ENCODE results near the gene NUDCD3.
"Not testable (repeated sequence)": the region's sequence is repeated elsewhere in the genome, so short reads cannot be mapped to it uniquely, and the experiment has no call there.

Gene NUDCD3

DNA sequence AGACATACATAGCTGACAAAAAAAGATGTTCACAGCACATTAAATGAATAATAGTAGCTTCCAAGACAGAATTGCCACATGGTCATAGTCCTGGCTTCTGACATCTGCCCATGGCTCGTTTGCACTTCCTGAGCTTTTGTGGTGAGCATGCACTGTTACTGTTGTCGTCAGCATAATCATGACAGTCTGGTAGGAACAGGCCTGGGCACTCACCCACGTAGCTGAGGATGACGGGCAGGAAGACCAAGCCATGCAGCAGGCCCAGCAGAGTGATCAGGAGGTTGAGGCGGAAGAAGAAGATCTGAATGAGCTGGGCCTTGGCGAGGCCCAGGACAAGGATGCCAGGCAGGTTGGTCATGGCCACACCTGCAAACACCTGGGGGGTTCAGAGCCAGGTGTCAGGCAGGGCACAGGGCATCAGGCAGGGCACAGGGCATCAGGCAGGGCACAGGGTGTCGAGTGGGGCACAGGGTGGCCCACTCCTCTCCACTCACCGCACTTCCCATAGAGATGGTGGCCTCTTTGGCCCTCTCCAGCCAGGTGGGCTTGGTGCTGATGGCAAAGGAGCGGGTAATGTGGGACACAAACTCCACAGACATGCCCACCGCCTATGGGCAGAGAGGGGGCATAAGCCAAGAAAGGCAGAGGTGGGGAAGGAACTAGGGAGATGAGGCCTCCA is 25.3 kb upstream of the NUDCD3 start:
- DNase-seq = no peak

DNA sequence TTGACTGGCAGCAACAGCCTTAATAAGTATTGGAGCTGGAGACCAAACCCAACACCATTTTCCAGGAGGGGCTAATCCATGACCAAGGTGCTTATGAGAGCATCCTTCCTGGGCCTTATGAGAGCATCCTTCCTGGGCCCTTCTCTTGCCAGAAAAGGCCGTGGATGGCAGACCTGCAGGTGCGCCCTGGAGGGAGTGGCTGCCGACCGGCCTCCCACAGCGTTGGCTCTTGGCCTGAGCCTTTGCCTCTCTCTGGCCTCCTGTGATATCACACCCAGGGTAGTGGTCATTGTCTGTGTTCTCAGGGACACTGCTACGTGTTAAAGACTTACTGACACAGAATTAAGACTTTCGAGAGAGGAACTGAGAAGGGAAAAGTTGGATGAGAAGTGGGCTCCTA is 22.3 kb upstream of the NUDCD3 start:
- no peak for DNase-seq

DNA sequence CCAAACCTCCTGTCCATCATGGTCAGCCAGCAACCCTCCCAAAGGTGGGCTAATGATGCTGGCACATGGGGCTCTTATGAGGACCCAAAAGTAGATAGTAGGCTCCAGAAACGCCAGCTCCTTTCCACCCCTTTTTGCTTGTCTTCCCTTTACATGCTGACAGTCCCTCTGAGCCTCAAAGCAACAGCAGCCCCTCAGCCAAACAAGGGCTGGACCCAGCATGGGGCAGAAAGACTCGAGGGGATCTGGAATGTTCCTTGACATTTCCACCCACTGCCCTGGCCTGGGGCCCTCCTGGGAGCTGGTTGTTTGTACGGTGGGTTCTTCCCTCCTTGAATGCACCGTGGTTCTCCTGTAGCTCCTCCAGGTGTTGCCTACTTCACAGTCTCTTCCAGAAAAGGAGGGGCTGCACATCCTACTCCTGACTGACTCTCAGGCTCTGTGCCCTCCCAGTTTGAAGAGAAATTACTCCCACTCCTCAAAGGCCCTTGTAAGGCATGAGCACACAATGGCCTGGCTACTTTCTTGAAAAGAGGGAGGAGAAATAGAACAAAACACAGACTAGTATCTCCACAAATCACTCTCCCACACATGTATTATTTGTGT is 21.5 kb upstream of the NUDCD3 start:
- no peak for DNase-seq

DNA sequence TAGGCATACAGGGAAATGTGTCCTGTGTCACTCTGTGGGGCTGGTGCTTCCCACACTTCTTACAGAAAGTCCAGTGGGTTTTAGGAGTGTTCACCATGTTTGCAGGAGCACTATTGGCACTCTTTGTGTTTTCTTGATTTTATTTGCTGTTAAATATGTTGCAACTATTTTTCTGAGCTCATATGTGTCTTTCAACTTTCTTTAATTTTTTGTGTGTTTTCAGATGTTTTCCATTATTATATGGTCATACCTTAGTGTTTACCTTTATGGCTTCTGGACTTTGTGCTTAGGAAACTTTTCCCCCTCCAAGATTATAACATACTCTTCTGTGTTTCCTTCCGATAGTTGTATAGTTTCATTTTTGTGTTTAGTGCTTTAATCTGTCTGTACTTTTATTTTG is 20.8 kb upstream of the NUDCD3 start:
- DNase-seq = no peak

DNA sequence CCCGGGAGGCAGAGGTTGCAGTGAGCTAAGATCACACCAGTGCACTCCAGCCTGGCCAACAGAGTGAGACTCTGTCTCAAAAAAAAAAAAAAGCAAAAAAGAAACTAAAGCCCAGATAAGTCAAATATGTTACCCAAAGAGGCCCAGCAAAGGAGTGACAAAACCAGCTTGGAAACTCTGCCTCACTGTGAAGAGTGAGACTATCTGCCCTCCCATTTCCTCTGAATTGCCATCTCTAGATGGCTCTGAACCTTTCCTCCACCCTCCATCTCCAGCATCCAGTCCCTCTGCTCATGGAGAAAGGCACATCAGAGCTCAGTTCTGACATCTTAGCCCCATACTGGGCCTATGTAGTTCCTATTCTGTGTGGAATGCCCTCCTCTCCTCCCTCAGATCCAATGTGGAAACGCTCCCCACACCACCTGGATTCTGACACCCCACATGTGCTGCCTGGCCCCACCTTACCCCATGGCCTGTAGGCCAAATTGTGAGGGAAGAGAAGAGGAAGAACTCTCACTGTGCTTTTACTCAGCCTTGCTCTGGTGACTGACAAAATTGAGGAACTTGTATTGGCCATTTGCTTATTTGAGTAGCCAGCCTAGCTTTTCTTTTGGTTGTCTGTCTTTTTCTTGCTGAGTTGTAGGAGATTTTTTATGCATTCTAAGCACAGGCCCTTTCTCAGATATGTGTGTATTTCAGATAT is 18.0 kb upstream of the NUDCD3 start:
- DNase-seq = no peak

DNA sequence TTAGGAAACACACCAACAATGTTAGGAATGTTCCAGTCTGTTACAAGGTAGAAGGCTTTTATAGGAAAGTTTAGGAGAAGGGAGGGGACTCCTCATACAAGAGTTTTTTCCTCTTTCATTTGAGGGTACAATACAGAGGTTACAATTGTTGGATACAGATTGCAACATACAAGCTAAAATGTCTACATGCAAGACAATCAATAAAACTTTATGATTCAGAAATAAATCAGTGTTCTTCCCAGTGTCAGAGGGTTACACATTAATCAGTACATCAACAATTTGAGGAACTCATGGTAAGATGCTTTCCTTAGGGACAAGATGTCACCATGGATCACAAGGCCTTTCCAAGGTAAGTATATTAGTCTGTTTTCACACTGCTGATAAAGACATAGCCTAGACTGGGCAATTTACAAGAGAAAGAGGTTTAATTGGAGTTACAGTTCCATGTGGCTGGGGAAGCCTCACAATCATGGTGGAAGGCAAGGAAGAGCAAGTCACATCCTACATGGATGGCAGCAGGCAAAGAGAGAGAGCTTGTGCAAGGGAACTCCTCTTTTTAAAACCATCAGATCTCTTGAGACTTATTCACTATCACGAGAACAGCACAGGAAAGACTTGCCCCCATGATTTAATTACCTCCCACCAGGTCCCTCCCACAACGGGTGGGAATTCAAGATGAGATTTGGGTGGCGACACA is 16.3 kb upstream of the NUDCD3 start:
- not testable (repeated sequence) for DNase-seq

DNA sequence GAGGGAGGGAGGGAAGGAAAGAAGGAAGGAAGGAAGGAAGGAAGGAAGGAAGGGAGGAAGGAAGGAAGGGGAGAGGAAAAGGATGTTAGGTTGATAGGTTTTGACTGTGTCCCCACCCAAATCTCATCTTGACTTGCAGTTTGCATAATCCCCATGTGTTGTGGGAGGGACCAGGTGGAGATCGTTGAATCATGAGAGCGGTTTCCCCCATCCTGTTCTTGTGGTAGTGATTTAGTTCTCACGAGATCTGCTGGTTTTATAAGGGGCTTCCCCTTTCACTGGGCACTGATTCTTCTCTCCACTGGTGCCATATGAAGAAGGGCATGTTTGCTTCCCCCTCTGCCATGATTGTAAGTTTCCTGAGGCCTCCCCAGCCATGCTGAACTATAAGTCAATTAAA is 15.1 kb upstream of the NUDCD3 start:
- no peak for DNase-seq

DNA sequence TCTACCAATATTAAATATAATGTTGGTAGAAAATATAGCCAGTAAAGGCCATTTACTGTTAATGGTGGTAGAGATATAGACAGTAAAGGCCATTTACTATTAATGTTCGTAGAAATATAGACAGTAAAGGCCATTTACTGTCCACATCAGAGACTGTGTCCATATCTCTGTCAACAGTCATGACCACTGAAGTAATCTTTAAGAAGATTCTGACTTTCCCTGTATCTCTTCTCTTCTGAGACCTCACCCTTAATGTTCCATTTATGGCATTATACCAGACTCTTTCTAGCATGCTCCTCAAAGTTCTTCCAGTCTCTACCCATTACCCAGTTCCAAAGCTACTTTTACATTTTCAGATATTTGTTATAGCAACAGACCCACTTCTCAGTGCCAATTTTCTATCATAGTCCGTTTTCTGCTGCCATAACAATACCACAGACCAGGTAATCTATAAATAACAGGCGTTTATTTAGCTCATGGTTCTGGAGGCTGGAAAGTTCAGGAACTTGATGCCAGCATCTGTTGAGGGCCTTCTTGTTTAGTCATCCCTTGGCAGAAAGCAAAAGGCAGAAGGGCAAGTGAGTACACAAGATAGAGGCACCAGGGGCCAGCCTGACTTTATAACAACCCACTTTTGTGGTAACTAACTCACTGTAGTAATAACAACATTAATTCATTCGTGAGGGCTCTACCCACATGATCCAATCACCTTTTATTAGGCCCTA is 7.9 kb upstream of the NUDCD3 start:
- DNase-seq = no peak

DNA sequence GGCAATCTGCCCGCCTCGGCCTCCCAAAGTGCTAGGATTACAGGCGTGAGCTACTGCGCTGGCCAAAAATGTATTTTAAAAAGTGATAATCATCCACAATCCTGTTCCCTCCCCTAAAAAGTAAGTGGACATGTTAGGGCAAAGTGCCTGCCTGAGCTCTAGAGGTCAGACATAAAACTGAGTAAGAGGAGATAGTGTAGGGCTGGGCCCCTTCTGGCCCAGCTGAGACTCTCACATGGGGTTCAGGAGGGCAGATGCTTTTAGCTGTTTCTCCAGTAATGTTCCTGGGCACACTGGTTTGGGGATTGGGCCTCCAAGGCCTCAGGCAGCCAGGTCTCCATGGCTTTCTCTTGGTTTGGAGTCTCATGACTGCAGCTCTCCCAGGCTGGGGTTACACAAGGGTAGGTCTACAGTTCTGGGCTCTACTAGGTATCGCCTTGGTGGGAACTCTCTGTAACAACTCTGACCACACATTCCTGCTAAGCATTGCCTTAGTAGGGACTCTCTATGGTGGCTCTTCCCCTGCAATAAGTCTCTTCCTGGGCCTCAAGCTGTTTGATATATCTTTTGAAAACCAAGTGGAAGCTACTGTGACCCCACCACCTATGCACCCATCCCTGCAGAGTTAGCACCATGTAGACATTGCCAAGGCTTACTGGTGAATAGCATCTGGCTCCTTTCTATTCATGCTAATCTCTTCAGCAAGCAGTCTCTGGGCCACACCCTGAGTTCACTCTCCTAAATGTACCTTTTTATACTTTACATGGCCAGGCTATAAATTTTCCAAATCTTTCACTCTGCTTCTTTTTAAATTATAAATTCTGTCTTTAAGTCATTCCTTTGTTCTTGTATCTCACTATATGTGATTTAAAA is 6.9 kb upstream of the NUDCD3 start:
- DNase-seq = no peak

DNA sequence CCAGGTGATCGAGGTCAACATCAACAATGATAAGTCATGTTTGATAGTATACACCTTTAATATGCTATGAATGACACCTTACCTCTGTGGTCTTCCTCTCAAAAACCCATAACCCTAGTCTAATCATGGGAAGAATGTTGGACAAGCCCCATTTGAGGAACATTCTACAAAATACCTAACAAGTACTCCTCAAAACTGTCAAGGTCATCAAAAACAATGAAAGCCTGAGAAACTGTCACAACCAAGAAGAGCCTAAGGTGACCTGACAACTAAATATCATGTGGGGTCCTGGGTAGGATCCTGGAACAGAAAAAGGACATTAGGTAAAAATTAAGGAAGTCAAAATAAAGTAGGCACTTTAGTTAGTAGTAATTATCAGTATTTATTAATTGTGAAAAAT is 5.9 kb upstream of the NUDCD3 start:
- no peak for DNase-seq

DNA sequence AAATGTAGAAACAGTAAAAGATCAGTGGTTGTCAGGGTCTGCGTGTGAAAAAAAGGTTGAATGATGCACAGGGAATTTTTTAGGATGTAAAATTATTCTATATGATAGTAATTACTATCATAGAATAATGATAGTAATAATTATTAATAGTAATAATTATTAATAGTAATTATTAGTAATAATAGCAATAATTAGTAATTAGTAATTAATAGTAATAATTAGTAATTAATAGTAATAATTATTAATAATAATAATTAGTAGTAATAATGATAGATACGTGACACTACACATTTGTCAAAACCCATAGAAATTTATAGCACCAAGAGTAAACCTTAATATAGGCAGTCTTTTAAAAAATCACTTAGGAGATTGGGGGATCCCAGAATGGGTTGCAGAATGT is 4.5 kb upstream of the NUDCD3 start:
- no peak for DNase-seq

DNA sequence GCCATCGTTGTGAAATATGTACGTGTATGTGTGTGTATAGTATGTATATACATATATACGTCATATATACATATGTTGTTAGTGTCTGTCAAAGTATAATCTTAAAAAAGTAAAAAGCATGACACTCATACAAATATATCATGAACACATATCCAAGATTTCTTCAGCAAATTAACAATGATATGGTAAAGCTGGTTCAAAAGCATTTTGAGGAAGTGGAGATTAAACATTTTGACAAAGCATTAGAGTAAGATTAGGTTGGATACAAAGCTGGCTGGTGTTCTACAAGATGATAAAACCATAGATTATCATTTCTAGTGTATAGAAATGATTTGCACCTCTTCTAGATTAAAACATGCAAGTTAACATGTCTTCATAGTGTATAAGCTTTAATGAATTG is 771 bp upstream of the NUDCD3 start:
- no peak for DNase-seq

DNA sequence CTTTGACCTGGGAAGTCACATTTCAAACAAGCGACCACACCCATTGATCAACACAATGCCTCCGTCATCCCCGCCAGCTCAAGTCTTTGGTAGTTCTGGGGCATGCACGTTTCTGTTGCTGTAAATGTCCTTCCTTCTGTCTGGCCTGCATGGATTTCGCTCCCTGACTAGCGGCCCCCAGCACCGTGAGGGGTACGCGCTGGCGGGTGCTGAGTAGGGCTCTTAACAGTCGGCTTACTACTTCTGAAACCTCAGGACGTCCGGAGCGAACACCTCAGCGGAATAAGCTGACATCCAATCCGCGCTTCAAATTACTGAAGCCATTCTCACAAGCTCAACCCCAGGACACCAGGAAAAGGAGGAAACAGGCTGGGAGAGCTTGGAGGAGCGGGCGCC is 505 bp downstream of the NUDCD3 start:
- no peak for DNase-seq

DNA sequence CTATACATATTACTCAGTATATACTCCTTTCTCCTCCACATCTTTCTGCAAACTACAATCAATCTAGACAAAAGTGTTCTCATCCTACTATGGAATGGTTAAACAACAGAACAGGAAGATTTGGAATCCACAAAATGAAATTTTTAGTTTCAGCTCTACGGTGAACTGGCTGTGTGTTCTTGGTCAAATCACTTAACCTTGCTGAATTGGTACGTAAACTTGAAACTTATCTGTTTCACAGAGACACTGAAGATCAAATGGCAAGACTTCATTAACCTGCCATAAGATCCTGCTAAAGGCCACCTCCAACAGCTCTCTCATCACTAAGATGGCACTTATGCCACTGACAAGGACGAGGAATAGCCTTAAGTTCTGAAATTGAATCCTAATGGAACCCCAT is 1.5 kb downstream of the NUDCD3 start:
- no peak for DNase-seq

DNA sequence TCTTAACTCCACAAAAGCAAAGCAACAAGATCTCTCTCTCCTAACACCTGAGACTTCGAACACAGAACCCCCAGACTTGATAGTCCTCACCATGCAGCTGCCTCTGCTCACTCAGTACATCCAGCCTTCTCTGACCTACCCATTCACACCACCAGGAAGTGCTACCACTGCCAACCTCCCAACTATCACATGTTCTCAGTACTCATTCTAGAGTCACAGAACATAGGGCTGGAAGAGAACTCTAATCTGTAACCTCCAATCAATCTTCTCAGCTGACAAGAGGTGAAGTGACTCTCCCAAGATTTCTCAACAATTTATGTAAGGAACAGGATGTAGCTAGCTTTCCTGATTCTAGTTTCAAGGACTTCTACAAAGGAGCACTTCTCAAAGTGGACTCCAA is 3.8 kb downstream of the NUDCD3 start:
- no peak for DNase-seq

DNA sequence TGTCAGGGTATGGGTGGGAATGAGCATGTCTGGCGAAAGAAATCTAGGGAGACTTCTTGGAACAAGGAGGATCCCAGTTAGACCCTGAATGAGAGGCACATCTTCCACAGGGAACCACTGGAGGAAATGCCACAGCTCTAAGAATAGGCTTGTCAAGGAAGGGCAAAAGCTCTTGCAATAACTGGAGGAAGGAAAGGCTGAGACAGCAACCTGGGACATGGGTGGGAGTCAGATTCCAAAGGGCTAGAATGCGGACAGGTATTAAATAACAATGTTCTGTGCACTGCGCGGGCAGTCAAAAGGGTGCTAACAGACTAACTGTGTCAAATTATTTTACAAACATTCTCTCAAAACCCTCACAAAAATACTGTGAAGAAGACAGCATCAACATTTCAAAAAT is 4.5 kb downstream of the NUDCD3 start:
- DNase-seq = no peak

DNA sequence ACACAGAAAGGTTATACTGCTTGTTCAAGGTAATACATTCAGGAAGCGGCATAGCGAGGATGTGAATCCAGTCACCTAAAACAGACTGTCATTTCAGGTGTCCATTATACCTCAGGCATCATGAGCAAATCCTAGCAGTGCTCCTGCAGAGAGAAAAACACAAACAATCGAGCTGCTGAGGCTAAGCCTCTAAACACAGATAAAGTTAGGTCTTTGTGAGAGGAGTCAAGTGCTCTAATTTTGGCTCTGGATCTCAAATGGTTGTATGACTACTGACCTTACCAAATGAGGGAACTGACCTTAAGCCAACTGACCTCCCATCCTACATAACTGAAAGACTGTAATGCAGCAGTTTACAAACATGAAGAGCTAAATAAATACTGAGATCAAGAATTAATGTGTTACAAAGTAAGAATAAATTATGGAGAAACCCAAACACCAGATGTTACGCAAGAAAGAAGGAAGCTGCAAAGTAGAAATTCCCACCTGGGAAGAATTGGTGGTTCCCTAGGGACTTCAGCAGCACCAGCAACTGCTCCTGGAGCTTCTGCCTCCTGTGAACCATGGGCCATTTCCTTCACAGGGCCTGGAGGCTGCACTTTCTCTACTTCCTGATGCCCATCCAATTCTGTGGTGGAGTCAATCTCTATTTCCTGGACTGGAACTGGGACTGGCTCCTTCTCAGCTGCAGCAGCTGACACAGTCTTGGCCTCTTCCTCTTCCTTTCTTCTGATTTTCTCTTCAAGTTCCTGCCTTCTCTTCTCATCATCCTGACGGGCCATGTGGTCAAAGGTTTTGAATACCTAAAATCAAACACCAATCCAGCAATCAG is 5.8 kb downstream of the NUDCD3 start:
- DNase-seq = no peak

DNA sequence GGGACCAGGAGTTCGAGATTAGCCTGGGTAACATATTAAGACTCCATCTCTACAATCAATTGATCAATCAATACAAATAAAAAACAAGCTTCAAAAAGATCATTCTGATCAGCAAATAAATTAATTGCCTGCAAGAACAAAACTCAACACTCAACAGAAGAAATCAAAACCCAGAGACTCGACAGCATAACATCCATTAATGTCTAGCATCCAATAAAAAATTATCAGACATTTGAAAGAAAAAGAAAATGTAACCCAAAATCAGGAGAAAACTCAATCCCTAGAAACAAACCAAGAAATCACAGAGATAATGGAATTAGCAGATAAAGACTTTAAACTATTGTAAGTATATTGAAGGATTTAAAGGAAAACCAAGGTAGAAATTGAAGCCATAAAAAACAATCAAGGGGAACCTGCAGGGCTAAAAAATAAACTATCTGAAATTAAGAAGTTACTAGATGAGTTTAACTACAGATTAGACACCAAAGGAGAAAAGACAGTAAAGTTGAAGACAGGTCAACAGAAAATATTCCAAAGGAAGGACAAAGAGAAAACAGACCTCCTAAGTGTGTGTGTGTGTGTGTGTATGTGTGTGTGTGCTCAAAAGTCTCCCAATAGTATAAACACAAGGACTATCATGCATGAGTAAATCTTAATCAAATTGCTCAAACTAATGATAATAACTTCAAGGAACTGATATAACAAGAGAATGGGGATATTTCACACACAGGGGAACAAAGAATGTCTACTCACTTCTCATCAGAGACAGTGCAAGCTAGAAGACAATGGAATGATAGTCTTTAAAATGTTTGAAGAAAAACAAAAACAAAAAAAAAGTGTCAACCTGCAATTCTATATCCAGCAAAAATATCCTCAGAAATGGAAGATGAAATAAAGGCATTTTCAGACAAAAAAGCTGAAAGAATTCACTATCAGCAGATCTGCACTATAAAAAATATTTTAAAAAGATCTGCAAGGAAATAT is 7.7 kb downstream of the NUDCD3 start:
- DNase-seq = no peak

DNA sequence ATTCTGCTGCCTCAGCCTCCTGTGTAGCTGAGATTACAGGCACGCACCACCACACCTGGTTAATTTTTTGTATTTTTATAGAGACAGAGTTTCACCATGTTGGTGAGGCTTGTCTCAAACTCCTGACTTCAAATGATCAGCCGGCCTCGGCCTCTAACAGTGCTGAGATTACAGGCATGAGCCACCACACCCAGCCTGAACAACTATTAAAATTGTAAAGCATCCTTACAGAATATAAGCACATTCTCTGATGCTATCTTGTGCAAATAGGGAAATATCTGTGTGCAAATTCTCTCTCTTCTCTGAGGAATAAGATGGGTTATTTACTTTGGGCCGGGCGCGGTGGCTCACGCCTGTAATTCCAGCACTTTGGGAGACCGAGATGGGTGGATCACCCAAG is 12.5 kb downstream of the NUDCD3 start:
- DNase-seq = no peak
